Vagina (tissue), 2 donors: ENCODE data around the gene VCX2. TPM values are rescaled to one million over a fixed set of nuclear protein-coding genes. Genes with fewer than 3 reads are reported as not detected.

ENCODE experiments used
- DNase-seq, 2 donors: peaks; one replicate each; pipeline ENCODE4 v3.0.0-alpha.2; 2017; ENCODE audit errors: extremely low spot score in 2 of 2
- H3K27ac ChIP-seq: fragments of 200-600 bp; sonication (generic); one replicate; pipeline ENCODE4 v1.5.1; 2019
- H3K27me3 ChIP-seq: fragments of 200-600 bp; sonication (generic); one replicate; pipeline ENCODE4 v1.5.1; 2019
- H3K36me3 ChIP-seq, 2 donors: fragments of 200-600 bp; sonication (generic); one replicate each; pipeline ENCODE4 v1.5.1; 2017 to 2019
- H3K4me1 ChIP-seq: fragments of 200-600 bp; sonication (generic); one replicate; pipeline ENCODE4 v1.5.1; 2019
- H3K4me3 ChIP-seq, 2 donors: fragments of 200-600 bp; sonication (generic); 1 replicate in 1 of 2; 2 replicates in 1 of 2; pipeline ENCODE4 v1.5.1; 2016 to 2019
- H3K9me3 ChIP-seq: fragments of 200-600 bp; sonication (generic); one replicate; pipeline ENCODE4 v1.5.1; 2019
- CTCF ChIP-seq, 3 experiments: fragments of 450-650 bp in 2 of 3; fragments of 200-600 bp in 1 of 3; sonication (generic) in 1 of 3; IDR thresholded peaks; one replicate each; pipeline ENCODE4 v1.5.1; 2017 to 2019; ENCODE audit warnings: antibody characterized with exemption in 3 of 3, mild to moderate bottlenecking in 2 of 3, moderate library complexity in 2 of 3
- POLR2A ChIP-seq, 2 donors: fragments of 450-650 bp; IDR thresholded peaks; one replicate each; pipeline ENCODE4 v1.6.1; 2017; ENCODE audit warnings: antibody characterized with exemption in 2 of 2, mild to moderate bottlenecking in 2 of 2, moderate library complexity in 2 of 2
- POLR2AphosphoS5 ChIP-seq, 2 donors: sonication (generic); formaldehyde crosslinking; IDR thresholded peaks; one replicate each; pipeline ENCODE4 v1.9.0; 2017; ENCODE audit warnings: antibody characterized with exemption in 2 of 2, mild to moderate bottlenecking in 2 of 2, low read depth in 1 of 2; ENCODE audit not compliant: insufficient read depth in 1 of 2
- intact Hi-C: fragments of 100-400 bp; cut with DNase I; formaldehyde crosslinking; loops from one replicate; pipeline ENCODE4 v1.15.1; 2023
- total RNA-seq: library from RNA; depleted of rRNA; stranded (reverse); fragments of >200 nt; gene quantifications from one replicate; pipeline ENCODE4 v1.2.3, GENCODE V29; 2016

Gene VCX2
- total RNA-seq, 1 donor from 2014 or later, result not detected

DNA sequence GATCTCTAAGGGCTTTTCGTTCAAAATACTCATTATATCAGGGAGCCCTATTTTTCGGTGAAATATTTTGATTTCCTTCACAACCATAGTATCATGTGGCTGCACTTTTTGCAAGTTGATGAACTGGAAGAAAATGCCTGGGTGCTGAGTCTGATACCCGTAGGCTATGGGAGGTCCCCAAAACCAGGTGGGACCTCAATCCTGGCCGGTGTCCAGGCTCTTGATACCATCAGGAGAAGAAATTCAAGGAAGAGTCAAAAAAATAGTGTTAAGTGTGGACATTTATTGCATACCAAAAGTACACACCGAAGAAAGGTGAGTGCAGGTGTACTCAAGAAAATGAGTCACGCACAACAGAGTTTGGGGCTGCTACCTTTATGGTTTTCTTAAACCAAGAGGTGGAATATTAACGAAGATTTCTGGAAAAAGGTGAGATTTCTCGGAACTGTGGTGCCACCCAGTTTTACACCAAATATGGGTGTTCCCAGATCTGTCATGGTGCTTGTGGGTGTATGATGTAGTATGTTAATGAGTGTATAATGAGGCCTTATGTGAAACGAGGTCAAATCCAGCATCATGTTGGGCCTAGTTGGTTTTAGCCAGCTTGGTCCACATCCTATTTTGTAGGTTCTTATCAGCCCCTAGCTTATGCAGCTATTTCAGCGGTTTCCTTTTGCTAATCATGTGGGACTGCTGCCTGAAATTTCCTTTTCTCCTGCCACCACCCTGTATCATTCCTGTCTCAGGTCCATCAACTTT is 29.9 kb downstream of the VCX2 start:
- Histone ChIP-seq H3K36me3 (no peaks in the 10 kb centered on the region), H3K9me3 (no peaks in the 10 kb centered on the region), H3K27ac (no peak overlapping the region), H3K4me3 (no peak overlapping the region), H3K4me1 (no peaks in the 10 kb centered on the region), H3K27me3 (no peaks in the 10 kb centered on the region)
- intact Hi-C loops, result no loop called here
- no peak for DNase-seq
- TF ChIP-seq POLR2AphosphoS5 (IDR thresholded peaks at IDR 0.05; ENCODE audit: insufficient read depth in 1 of 2, low read depth in 1 of 2) (no peak), POLR2A (IDR thresholded peaks at IDR 0.05) (no peak), CTCF (IDR thresholded peaks at IDR 0.05) (no peak)

DNA sequence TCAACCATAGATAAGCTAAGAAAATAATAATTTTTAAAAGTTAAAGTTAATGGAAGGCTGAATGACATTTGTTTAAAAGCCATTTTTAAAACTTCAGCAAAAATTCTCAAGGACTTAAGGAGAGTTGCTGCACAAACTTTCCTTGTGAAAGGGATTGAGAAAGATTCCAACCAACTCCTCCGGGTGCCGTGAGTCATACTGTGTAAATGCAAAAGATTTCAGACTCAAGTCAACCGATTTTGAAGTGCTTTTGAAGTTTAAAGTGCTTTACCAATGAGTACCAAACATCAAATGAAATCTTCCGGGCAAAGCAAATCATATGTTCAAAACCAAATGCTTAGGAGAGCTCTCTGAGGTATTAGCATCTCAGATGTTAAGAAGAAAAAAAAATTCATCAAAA is 31.4 kb downstream of the VCX2 start:
- H3K27me3 ChIP-seq, result no peaks in the 10 kb centered on the region
- intact Hi-C loops, result no loop called here
- no peaks in the 10 kb centered on the region for H3K4me1 ChIP-seq
- H3K27ac ChIP-seq, result no peak overlapping the region
- TF ChIP-seq POLR2AphosphoS5 (IDR thresholded peaks at IDR 0.05; ENCODE audit: insufficient read depth in 1 of 2, low read depth in 1 of 2), result no peak
- TF ChIP-seq CTCF (IDR thresholded peaks at IDR 0.05), result no peak
- TF ChIP-seq POLR2A (IDR thresholded peaks at IDR 0.05), result no peak
- no peak overlapping the region for H3K4me3 ChIP-seq
- H3K9me3 ChIP-seq, result no peaks in the 10 kb centered on the region
- no peaks in the 10 kb centered on the region for H3K36me3 ChIP-seq
- DNase-seq, result no peak

DNA sequence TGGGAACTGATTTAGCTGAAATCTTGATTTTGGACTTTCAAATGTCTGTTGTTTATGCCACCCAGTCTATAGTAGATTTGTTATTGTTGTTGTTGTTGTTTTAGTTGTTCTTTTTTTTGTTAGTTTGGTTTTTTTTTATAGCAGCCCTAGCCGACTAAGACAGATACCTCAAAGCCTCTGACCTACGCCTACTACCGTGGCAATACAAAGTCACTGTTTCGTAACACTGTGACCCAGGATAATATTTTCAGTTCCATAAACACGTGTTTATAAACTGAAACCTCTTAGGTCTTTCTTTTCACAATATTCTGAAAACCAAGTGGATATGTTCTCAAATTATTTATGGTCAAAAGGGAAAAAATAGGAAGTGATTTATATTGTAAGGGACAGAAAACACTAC is 32.8 kb downstream of the VCX2 start:
- TF ChIP-seq POLR2AphosphoS5 (IDR thresholded peaks at IDR 0.05; ENCODE audit: insufficient read depth in 1 of 2, low read depth in 1 of 2) (no peak), POLR2A (IDR thresholded peaks at IDR 0.05) (no peak), CTCF (IDR thresholded peaks at IDR 0.05) (no peak)
- DNase-seq, result no peak
- intact Hi-C loops, result no loop called here
- H3K9me3 ChIP-seq, result no peaks in the 10 kb centered on the region
- no peaks in the 10 kb centered on the region for H3K36me3 ChIP-seq
- no peaks in the 10 kb centered on the region for H3K4me1 ChIP-seq
- H3K27ac ChIP-seq, result no peak overlapping the region
- H3K4me3 ChIP-seq, result no peak overlapping the region
- no peaks in the 10 kb centered on the region for H3K27me3 ChIP-seq

DNA sequence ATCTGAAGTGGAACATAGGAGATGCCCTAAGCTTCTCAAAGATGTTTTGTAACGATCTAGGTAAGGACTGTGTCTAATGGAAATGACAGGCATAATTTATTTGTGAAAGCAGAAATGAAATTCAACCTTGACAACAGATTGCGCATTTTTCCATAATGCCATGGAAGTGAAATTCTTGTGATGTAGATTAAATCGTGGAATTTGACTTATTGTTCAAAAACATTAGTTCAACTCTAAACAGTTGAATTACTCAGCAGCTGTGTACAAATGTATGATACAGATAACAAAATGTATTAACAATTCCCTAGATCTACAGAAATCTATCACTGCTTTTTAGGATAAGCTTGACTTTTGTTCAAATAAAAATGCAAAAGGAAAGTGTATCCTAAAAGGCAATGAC is 44.4 kb downstream of the VCX2 start:
- Histone ChIP-seq H3K36me3 (no peaks in the 10 kb centered on the region), H3K27me3 (no peaks in the 10 kb centered on the region), H3K4me3 (no peak overlapping the region), H3K4me1 (no peaks in the 10 kb centered on the region), H3K27ac (no peak overlapping the region), H3K9me3 (no peaks in the 10 kb centered on the region)
- DNase-seq, result no peak
- TF ChIP-seq POLR2AphosphoS5 (IDR thresholded peaks at IDR 0.05; ENCODE audit: insufficient read depth in 1 of 2, low read depth in 1 of 2) (no peak), POLR2A (IDR thresholded peaks at IDR 0.05) (no peak), CTCF (IDR thresholded peaks at IDR 0.05) (no peak)
- intact Hi-C loops, result no loop called here

- no peak overlapping the region for H3K4me3 ChIP-seq
- no peak for TF ChIP-seq CTCF (IDR thresholded peaks at IDR 0.05)
- no peak for TF ChIP-seq POLR2A (IDR thresholded peaks at IDR 0.05)
- TF ChIP-seq POLR2AphosphoS5 (IDR thresholded peaks at IDR 0.05; ENCODE audit: insufficient read depth in 1 of 2, low read depth in 1 of 2), result no peak
- intact Hi-C loops, result no loop called here
- no peak for DNase-seq
- H3K4me1 ChIP-seq, result no peaks in the 10 kb centered on the region
- no peaks in the 10 kb centered on the region for H3K9me3 ChIP-seq
- no peaks in the 10 kb centered on the region for H3K27me3 ChIP-seq
- H3K36me3 ChIP-seq, result no peaks in the 10 kb centered on the region
- no peak overlapping the region for H3K27ac ChIP-seq
These were observed 45.0 kb downstream of the VCX2 start for GRCh38 chrX:8126092-8126491.
